CD4-positive, alpha-beta T cell treated with Interleukin-21 for 1 hour (primary cell): Measurements from ENCODE around the gene TPRG1.

Experiments used
- DNase-seq: peaks from one replicate; pipeline ENCODE4 v3.0.0-alpha.2; 2020

Gene TPRG1

GRCh38 chr3:189167027-189167766, 4.6 kb upstream of the TPRG1 start:
- DNase-seq, result no peak

- no peak for DNase-seq
Observed at GRCh38 chr3:189168711-189169110, 3.1 kb upstream of the TPRG1 start.

GRCh38 chr3:189169728-189170127, 2.0 kb upstream of the TPRG1 start:
- DNase-seq, result no peak

- no peak for DNase-seq
Observed at GRCh38 chr3:189170559-189170958, 1.2 kb upstream of the TPRG1 start.

GRCh38 chr3:189172668-189173419, 1.1 kb downstream of the TPRG1 start:
- no peak for DNase-seq

- DNase-seq, result no peak
Observed at GRCh38 chr3:189184566-189184965, 12.8 kb downstream of the TPRG1 start.

GRCh38 chr3:189186101-189186500, 14.3 kb downstream of the TPRG1 start:
- DNase-seq, result no peak

- no peak for DNase-seq
Observed at GRCh38 chr3:189188466-189188865, 16.7 kb downstream of the TPRG1 start.

- DNase-seq, result no peak
Observed at GRCh38 chr3:189192725-189193124, 21.0 kb downstream of the TPRG1 start.

GRCh38 chr3:189195302-189195701, 23.5 kb downstream of the TPRG1 start:
- DNase-seq, result no peak

GRCh38 chr3:189202106-189202505, 30.3 kb downstream of the TPRG1 start:
- no peak for DNase-seq

GRCh38 chr3:189202583-189202982, 30.8 kb downstream of the TPRG1 start:
- no peak for DNase-seq

GRCh38 chr3:189204167-189204866, 32.5 kb downstream of the TPRG1 start:
- DNase-seq, result no peak

- no peak for DNase-seq
Observed at GRCh38 chr3:189204937-189205336, 33.2 kb downstream of the TPRG1 start.

GRCh38 chr3:189210251-189210770, 38.5 kb downstream of the TPRG1 start:
- no peak for DNase-seq

- no peak for DNase-seq
Observed at GRCh38 chr3:189212681-189213080, 40.9 kb downstream of the TPRG1 start.

- DNase-seq, result no peak
Observed at GRCh38 chr3:189214651-189215050, 42.9 kb downstream of the TPRG1 start.

GRCh38 chr3:189222927-189223636, 51.3 kb downstream of the TPRG1 start:
- DNase-seq, result no peak

GRCh38 chr3:189225431-189225830, 53.7 kb downstream of the TPRG1 start:
- no peak for DNase-seq

- DNase-seq, result no peak
Observed at GRCh38 chr3:189227249-189227648, 55.5 kb downstream of the TPRG1 start.

- no peak for DNase-seq
Observed at GRCh38 chr3:189229196-189229828, 57.5 kb downstream of the TPRG1 start.

- no peak for DNase-seq
Observed at GRCh38 chr3:189232790-189233189, 61.0 kb downstream of the TPRG1 start.
